GM21367 (cell line): ENCODE results near the gene GCG.

Experiments
- ATAC-seq: cut with Tn5 transposase; IDR thresholded peaks from one replicate; pipeline ENCODE4 v1.9.1; 2021; ENCODE audit not compliant: unreplicated experiment

Gene GCG

DNA sequence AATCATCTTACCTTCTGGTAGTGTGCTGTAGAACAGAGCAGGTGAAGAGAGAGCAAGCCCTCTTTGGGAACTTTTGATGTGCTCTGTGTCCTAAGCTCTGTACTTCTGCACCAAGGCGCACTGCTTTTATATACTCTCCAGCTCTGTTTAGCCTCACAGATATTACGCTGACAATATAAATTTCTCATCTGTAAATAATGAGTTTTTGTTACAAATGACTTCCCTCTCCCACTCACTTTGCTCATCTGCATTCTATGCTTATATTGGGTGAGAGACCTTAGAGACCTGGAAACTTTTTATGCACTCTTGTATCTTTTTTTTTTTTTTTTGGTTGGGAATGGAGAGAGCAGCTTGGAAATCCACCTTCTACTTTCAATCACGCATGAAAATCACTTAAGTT, at the start of gene GCG:
TSS of gene GCG (minus strand) at position 101 of the 400 bp plus-strand sequence. CDS start 3,069 bp downstream, outside the sequence.
- ATAC-seq: no peak

DNA sequence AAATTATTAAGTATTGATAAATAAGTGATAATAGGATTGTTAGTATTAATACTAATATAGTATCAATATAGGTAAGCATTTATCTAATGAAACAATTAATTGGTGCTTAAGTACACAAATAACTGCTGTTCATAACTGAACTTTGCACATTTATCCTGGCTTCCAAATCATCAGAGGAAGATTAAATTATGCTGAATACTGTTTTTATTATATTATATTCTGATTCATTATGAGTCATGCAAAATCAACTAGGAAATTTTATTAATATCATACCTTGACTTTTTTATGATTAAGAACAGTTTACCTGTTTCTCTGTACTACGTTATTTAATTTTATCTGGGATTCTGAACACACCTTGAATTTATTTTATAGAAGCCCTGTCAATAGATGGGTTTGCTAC, 48.6 kb upstream of the GCG start:
- no peak for ATAC-seq

DNA sequence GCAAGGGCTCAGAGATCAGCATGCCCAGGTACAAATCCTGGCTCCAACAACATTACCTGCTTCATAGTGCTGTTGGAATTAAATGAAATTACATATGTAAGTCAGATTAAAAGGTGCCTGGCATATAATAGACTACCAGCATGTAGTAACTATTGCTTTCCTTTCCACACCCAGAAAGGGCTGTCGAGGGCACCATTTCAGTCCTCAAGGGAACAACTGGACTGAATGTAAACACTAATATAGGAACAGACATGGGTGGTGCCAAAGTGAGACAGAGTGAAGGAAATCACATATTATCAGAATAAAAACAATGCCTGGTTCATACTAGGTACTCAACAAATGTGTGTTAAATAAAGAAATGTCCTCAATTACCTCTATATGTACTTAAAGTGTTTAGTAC, 47.9 kb upstream of the GCG start:
- no peak for ATAC-seq

DNA sequence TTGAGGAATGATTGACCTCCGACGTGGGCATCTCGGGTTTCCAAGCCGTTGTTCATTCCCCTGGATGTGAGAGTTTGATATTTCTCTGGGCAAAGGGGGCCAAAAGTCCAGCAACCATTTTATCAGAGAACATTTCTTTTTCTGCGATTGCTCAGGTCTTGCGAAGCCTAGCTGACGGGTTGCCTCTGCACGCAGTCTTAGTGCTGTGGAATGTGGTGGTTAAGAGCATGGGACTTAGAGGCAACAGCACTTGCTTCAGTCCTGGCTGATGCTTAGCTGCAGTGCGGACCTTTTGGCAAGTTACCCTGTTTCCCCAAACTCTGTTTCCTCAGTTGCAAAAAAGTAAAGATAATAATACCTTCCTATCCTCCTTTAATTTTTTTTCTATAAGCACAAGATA, 46.2 kb upstream of the GCG start:
- ATAC-seq: no peak

DNA sequence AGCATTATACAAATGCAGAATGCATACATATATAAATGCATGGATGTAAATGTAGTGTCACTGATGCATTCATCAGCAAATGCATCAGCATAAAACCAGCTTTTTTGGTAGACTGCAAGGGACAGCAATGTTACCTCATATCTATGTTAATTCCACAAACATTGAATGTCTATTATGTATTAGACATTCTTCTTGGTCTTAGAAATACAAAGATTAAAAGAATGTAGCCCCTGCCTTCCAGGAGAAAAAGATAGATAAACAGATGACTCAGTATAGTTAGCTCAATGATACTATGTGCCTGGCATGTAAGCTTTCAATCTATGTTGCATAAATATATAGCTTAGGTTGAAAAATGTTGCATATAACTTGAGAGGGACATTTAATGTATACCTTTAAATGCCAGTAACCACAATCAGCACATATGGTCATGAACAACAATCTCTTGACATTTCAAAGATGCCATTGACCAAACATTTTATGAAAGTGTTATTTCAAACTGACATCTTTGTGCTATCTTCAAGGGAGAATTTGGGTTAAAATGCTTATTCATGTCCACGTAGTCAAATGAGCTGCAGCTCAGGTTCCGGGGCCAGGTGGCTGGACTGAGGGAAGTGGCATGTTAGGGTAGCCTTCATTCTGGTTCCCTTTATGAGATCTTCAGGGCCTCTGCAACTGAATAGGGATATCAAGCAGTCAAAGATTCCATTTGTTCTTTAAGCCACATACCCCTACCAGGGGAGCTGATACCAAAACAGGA, 45.2 kb upstream of the GCG start:
- ATAC-seq: no peak

DNA sequence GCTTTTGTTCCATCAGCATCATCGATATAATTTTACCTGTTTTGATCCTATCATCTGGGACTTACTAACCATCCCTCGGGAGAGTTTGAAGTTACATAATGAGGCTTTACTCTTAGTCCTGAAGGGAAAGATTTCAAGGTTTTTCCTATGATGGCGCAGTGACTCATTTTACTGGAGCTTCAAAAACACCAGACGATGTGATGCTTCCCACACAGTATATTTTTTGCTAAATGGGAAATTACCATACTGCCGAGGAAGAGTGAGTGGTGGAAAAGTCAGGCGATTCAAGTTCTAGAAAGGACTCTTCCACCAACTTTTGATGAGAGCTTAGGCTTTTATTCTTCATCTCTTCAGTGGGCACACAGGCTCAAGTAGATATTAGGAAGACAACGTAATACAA, 44.6 kb upstream of the GCG start:
- no peak for ATAC-seq

DNA sequence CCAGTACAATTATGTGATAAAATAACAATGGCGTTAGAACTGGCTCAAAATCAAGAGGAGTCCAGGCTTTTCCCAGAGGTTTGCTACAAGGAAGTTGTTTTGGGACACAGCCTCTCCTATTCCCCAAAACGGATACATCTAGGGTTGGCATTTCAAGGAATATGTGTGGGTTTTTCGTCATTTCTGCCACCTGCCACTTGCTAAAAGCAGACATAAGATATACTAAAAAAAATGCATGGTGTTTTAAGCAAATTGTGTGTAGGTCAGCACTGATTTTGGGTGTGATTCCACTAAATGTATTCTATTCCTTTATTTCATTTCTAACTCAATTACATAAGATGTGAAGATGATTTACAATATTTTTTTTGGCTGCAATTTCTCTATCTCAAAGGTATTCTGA, 36.4 kb upstream of the GCG start:
- ATAC-seq: no peak

DNA sequence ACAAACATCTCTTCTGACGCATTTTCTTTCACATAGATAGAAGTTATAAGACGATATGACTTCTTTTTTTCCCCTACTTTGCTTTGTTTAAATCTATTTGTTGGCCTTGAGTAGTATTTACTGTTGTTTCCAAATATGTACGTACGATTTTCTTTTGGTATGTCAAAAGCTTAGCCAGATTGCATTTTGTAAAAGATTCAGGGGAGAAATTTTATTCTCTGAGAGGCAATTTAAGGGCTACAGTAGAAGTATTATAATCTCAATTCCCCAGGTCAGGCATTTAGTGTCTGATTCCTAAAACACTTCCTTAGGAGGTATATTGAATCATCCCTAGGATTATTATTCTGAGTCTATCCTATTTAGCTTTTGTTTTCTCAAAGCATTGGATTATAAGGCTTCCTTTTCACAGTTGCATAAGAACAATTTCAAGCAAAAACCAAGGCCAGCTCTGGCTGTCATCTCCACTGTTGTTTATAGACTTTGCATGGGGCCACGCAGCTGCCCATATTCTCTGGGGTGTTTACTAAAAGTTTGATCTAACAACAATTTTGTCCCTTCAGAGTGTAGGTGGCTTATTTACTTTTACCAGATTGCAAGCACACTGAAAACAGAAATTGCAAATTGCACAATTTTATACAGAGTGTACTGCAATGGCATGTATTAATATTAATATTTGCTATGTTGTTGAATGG, 33.6 kb upstream of the GCG start:
- no peak for ATAC-seq

DNA sequence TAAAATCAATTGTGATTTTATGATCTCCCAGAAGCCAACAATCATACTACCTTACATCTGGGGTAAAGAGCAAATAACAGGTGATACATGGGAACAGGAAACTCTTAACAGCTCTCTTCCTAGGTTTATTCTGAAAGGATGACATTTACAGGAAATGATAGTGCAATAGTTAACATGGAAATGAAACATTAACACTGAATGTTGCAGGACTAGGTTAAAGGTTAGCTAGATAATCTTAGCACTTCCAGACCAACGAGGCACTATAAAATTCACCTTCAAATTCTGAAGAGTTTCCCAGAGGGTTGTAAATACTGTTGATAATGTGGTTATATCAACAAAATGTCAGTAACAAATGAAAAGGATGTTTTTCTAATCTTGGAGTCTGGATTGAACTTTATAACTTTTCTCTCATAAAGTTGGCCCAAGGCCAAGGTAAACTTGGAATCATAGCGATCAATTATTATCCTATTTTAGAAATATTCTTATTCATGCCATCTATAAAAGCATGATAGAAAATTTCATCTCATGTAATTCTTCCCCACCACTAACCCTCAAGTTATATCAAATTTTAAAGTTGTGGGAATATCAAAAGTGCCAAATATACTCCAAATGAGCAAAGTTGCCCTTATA, 32.9 kb upstream of the GCG start:
- no peak for ATAC-seq

DNA sequence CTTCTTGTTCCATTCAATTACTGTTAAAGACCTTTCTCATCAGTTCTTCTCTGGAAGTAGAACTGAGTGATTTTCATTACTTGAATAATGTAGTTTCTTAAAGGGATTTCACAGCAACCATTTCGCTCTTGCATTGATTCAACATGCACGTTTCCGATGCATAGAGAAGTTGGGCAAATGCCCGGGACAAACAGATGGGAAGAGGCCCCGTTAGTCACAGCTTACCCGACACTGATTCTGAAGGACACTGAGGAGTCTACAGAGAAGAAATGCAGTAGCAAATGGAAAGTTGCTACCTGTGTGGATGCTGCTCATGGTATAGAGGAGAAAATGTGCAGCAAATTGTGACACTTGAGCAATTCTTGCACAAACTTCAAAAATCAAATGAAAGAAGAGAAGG, 32.3 kb upstream of the GCG start:
- no peak for ATAC-seq

DNA sequence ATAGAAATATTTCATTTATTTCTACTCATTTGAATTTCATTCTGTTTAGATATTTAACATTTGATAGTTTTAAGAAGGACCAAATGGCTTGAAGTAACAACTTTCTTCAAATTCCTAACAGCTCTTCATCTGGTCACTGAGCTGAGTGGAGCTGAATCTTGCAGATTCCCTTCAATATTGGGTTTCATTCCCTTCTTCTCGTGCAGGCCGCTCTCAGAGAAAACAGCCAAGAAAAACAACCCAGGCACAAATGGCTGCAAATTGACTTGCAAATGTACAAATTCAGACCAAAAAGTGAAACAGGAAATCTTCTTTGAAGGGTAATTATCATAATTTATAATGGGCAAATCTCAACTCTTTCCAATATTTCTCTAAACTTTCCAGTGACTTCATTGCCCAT, 30.3 kb upstream of the GCG start:
- no peak for ATAC-seq

DNA sequence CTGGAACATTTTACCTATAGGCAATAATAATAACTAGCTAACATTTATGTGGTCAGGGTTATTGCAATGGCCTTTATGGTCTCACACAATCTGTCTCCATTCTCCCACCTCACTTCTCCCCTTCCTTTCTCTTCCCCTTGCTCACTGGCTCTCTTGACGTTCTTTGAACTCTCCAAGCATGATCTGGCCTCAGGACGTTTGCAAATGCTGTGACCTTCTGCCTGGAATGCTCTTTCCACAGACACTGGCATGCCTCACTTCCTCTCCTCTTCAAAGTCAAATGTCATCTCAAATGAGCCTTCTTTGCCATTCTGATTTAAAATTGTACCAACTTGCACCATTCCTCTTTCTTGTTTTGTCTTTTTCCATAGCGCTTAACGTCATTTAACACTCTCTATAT, 25.3 kb upstream of the GCG start:
- ATAC-seq: no peak

DNA sequence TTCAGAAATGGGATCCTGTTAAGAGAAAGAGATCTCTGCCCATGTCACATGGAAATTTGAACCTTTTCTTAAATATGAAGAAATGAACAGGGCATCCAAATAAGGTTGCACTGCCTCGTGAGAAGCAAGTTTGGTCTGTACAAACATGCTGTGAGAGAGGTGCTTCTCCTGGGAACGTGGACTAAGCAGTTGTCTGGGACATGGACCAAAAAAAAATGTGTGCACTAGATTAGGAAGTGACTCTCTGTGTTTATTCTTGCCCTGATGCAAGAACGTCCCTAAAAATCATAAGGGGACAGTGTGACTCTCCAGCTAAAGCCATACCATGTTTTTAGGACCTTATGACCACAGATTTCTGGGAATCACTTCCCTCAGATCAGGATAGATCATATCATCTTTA, 23.7 kb upstream of the GCG start:
- ATAC-seq: no peak

DNA sequence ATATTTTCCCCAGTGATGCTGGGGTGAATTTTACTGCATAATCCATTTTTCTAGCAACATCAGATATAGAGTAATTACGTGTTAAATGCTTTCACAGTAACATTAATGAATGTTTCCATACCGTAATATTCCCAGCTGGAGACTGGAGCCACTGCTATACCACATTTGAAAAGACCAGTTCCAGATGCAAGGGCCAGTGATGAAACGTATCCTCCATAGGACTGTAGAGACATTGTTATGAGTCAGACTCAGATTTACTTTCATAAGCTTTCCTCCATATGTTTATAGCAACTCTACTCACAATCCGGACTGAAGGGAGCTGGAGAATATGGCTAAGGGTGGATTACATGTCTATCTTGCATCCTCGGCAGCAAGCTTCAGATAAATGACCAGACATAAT, 22.7 kb upstream of the GCG start:
- ATAC-seq: no peak

DNA sequence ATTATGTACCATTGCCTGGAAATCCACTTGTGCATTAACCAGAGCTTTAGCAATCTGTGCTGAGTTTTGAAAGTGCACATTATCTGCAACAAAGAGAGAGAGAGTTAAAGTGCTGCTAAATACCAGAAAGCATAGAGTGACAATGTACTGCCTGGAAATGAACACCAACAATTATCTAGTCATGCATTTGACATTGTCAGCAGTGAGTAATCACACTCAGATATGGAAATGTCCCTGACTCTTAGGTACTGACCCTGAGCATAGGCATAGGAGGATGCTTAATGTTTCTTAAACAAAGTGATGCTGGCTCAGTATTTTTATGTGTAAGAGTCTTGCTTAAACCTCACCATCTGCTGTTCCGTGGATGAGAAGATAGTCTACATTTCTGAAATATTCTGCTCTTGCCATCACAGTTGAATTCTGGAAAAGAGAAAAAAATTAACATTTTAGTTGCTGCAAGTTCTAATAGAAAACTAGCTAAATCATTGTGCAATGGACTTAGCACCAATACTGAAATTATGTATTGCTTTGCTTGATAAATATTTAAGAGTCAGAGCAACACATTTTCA, 20.8 kb upstream of the GCG start:
- ATAC-seq: no peak

DNA sequence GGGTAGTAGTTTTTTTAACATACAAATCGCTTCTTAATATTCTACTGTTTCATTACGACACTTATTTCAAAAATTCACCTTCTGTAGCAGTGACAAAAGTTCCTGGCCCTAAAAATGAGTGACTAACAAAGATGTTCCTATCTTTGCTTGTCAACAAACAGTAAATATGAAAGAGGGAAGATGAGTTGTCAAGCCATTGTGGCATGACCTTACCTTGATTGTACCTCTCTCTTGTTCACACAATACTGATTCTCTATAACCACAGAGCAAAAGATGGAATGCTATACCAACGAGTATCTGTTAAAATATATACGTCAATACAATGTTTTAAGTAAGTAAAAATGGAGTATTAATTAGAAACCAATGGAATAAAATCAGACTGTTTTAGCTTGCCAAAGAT, 14.7 kb upstream of the GCG start:
- no peak for ATAC-seq

DNA sequence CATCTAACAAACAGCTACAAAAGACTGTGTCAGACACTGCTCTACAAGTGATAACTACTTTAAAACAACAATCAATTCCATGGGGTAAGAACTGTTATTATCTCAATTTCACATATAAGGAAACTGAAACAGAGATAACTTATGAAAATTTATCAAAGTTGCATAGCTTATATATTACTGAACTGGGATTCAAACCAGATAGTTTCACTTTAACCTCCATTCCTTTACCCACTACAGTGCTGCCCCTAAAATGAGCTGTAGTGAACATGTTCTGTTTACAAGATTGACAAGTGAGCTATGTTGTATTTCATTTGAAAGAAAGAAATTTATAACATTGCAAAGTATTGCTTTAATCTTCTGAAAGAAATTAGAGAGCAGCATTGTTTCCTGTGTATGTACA, 14.1 kb upstream of the GCG start:
- ATAC-seq: no peak

DNA sequence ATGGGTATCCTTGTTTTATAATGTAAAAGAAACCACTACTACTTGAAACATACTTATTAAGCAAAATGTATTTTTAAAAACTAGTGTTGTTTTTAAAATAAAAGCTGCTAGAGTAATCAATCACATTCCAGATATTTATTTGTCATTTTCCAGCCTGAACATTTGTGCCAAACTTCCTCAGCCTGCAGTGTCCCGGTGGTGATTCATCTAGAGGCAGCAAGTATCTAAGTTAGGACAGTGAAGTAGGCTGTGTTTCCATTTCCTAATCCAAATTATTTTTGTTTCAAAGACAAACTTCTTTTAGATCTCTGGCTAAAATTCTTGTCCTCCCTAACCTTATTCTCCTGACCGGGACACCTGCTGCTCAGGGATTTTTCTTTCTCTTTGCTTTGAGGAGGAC, 12.8 kb upstream of the GCG start:
- no peak for ATAC-seq

DNA sequence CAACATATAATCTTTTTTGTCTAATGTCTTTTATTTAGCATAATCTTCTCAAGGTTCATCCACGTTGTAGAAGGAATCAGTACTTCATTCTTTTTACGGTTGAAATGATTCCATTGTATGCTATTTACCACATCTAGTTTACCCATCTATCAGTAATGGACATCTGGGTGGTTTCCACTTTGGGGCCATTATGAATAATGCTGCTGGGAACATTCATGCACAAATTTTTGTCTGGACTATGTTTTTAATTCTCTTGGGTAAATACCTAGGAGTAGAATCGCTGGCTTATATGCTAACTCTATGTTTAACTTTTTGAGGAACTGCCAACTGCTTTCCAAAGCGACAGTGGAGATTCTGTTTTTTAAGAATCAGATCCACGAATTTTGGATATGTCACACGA, 7.4 kb upstream of the GCG start:
- no peak for ATAC-seq

DNA sequence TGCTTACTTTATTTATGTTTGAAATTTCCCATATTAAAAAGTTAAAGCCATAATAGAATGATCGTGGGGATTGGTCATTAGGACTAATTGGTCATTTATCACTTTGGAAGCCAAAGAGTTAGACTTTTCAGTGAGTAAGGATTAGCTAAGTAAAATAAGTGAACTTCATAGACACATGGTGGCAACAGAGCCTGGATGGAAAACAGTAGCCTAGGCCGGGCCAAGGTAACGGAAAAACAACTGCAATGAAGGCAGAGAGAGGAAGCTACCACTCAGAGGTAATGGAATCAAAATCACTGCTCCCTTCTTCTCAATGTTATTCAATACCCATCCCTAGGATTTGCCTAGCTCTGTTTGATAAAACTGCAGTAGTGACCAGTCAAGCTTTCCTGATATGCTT, 4.1 kb upstream of the GCG start:
- ATAC-seq: no peak

DNA sequence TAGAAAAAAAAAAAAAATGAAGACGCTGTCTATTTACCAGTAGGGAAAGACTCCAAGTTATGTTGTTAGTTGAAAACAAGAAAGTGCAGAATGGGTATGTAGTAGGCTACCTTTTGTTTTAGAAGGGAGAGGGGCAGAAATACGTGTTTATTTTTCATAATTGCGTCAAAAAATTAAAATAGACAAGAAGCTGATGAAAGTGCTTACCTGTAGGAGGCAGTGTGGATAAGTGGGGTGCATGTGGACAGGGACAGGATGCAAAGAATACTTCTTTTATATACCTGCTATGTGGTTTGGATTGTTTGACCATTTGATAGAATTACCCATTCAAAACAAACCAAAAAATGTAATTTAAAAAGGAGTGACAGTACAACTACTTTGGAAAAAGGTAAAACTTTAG, 3.0 kb upstream of the GCG start:
- ATAC-seq: no peak

DNA sequence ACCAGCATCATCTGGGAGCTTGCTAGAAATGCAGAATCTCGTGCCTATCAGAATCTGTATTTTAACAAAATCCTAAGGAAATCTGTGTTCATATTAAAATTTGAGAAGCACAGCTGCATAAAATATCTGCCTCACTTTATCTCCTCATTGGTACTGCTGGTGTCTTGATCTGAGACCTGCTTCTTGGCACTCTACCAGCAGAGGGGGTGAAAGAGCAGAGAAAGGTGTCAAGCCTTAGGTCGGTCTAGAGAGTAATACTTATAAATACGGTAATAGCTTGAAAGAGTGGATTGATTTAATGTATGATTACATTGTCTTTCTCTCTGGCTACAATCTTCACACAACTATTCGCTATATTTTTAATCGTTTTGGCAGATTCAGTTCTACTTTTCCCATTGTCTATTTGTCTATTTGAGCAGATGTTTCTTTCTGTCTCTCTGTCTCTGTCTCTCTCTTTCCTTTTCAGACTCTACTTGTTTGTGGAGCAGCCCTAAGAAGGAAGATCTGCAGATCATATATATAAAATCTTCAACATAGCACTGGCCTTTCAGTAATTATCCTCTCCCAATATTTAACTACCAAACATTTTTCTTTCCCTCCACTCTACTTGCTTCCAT, 1.7 kb upstream of the GCG start:
- ATAC-seq: peak; percentile 99
